Peyer's patch (tissue), 4 donors: ENCODE measurements around the gene CD82. TPM values are rescaled to one million over a fixed set of nuclear protein-coding genes. Genes with fewer than 3 reads are reported as not detected.

ENCODE experiments used
- DNase-seq, 3 donors: peaks; one replicate each; pipeline ENCODE4 v3.0.0-alpha.2; 2017 to 2019
- H3K27ac ChIP-seq, 4 donors: fragments of 200-600 bp; sonication (generic); one replicate each; pipeline ENCODE4 v1.5.1; 2016 to 2019
- H3K27me3 ChIP-seq, 2 donors: fragments of 200-600 bp; sonication (generic); one replicate each; pipeline ENCODE4 v1.5.1; 2019
- H3K36me3 ChIP-seq, 3 donors: fragments of 200-600 bp; sonication (generic); one replicate each; pipeline ENCODE4 v1.5.1; 2016 to 2019
- H3K4me1 ChIP-seq, 4 donors: fragments of 200-600 bp; sonication (generic); one replicate each; pipeline ENCODE4 v1.5.1; 2016 to 2019
- H3K4me3 ChIP-seq, 4 donors: fragments of 200-600 bp; sonication (generic); 1 replicate in 3 of 4; 2 replicates in 1 of 4; pipeline ENCODE4 v1.5.1; 2016 to 2019; ENCODE audit warnings: mild to moderate bottlenecking in 1 of 4
- H3K9me3 ChIP-seq, 4 donors: fragments of 200-600 bp; sonication (generic); one replicate each; pipeline ENCODE4 v1.5.1; 2016 to 2019; ENCODE audit warnings: mild to moderate bottlenecking in 1 of 4
- CTCF ChIP-seq, 6 experiments: fragments of 450-650 bp in 4 of 6; fragments of 200-600 bp in 2 of 6; sonication (generic) in 1 of 6; IDR thresholded peaks; one replicate each; pipeline ENCODE4 v1.5.1; 2017 to 2019; ENCODE audit warnings: antibody characterized with exemption in 6 of 6, mild to moderate bottlenecking in 3 of 6, moderate library complexity in 1 of 6
- POLR2A ChIP-seq, 2 donors: fragments of 450-650 bp; IDR thresholded peaks; one replicate each; pipeline ENCODE4 v1.5.1; 2017; ENCODE audit warnings: antibody characterized with exemption in 2 of 2, mild to moderate bottlenecking in 2 of 2, moderate library complexity in 2 of 2
- total RNA-seq, 4 donors: library from RNA; depleted of rRNA; stranded (reverse); fragments of >200 nt; gene quantifications; one replicate each; pipeline ENCODE4 v1.1.0, GENCODE V29; 2016

CD82 gene
- total RNA-seq, 4 donors from 2014 or later, result 40.4 to 140 (median 78.4) TPM

DNA sequence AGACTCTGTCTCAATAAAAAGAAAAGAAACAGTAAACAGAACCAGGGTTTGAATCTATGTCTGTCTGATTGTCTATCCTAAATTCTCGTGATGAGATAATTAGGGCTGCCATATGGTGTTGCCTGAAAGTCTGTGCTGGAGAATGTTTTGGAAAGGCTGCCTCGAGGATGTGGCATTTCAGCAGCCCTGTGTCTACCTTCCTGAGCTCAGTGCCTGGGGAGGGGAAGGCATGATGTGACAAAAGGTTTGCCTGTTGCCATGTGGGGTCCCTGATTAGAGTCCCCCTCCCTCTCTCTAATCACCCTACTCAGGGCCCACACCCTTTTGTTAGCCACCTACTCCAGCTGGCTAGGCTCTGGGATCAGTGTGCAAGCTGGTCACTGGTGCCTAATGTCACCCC, 15.2 kb downstream of the CD82 start:
- Histone ChIP-seq H3K27me3 (no peaks in the 10 kb centered on the region), H3K9me3 (no peaks in the 10 kb centered on the region), H3K36me3 (peaks cover 0 to 5% (median 0%) of the 10 kb centered on the region in 3 donors), H3K4me1 (peaks cover 6 to 29% (median 13%) of the 10 kb centered on the region in 4 donors), H3K4me3 (no peak overlapping the region), H3K27ac (no peak overlapping the region)
- DNase-seq, result no peak
- TF ChIP-seq CTCF (IDR thresholded peaks at IDR 0.05) (no peak), POLR2A (IDR thresholded peaks at IDR 0.05) (no peak)

GRCh38 chr11:44581246-44581645, 15.8 kb downstream of the CD82 start:
- H3K9me3 ChIP-seq, result no peaks in the 10 kb centered on the region
- H3K27ac ChIP-seq, result no peak overlapping the region
- H3K4me1 ChIP-seq, result peaks cover 6 to 29% (median 13%) of the 10 kb centered on the region in 4 donors
- no peaks in the 10 kb centered on the region for H3K27me3 ChIP-seq
- TF ChIP-seq POLR2A (IDR thresholded peaks at IDR 0.05) (no peak), CTCF (IDR thresholded peaks at IDR 0.05) (no peak)
- no peak overlapping the region for H3K4me3 ChIP-seq
- peaks cover 0 to 10% (median 0%) of the 10 kb centered on the region in 3 donors for H3K36me3 ChIP-seq
- no peak for DNase-seq

- no peaks in the 10 kb centered on the region for H3K27me3 ChIP-seq
- no peak for DNase-seq
- peaks cover 6 to 29% (median 10%) of the 10 kb centered on the region in 4 donors for H3K4me1 ChIP-seq
- H3K4me3 ChIP-seq, result no peak overlapping the region
- H3K27ac ChIP-seq, result no peak overlapping the region
- TF ChIP-seq POLR2A (IDR thresholded peaks at IDR 0.05), result no peak
- no peak for TF ChIP-seq CTCF (IDR thresholded peaks at IDR 0.05)
- no peaks in the 10 kb centered on the region for H3K9me3 ChIP-seq
- H3K36me3 ChIP-seq, result peaks cover 0 to 22% (median 0%) of the 10 kb centered on the region in 3 donors
These were observed 17.3 kb downstream of the CD82 start for GRCh38 chr11:44582641-44583352.

DNA sequence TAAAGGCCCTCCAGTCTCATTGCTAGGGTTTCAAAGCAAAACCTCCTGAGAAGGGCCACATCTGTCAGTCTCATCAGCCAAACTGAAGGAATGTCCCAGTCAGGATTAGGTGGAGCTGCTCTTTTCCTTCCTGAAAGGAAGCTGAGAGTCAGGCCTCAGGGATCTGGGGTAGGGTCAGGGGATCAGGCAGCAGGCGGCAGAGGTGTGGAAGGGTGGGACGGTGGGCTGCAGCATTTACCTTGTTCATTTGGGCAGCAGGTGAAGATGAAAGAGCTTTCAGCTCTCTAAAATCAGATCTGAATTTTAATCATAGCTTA, 17.8 kb downstream of the CD82 start:
- H3K27ac ChIP-seq, result peak overlapping the region in 1 of 4 donors; percentile 77
- no peak for TF ChIP-seq CTCF (IDR thresholded peaks at IDR 0.05)
- H3K27me3 ChIP-seq, result no peaks in the 10 kb centered on the region
- no peaks in the 10 kb centered on the region for H3K9me3 ChIP-seq
- peaks cover 0 to 28% (median 0%) of the 10 kb centered on the region in 3 donors for H3K36me3 ChIP-seq
- DNase-seq, result no peak
- peaks cover 5 to 29% (median 6%) of the 10 kb centered on the region in 4 donors for H3K4me1 ChIP-seq
- H3K4me3 ChIP-seq, result no peak overlapping the region

DNA sequence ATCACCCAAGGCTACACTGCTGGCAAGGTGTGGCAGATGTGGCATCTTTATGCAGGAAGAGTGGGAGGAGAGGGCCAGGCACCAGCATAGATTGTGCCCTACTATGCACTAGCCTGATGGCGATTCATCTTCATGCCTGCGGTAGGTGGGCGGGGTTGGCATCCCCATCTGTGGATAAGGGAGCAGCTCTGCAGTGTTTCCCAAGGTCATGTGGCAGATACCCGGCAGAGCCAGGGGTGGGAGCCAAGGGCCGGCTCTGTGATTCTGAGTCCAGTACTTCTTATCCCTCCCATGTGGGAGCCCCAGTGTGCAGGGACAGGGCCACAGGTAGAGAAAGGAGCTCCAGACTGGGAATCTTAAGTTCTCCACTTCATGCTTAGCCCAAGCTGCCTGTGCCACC, 20.0 kb downstream of the CD82 start:
- Histone ChIP-seq H3K4me3 (no peak overlapping the region), H3K27me3 (no peaks in the 10 kb centered on the region), H3K4me1 (peaks cover 0 to 22% (median 3%) of the 10 kb centered on the region in 4 donors), H3K36me3 (peaks cover 0 to 31% (median 0%) of the 10 kb centered on the region in 3 donors), H3K9me3 (no peaks in the 10 kb centered on the region), H3K27ac (peak overlapping the region in 1 of 4 donors; percentile 77)
- TF ChIP-seq POLR2A (IDR thresholded peaks at IDR 0.05), result no peak
- no peak for TF ChIP-seq CTCF (IDR thresholded peaks at IDR 0.05)
- DNase-seq, result no peak
